ENCODE results near the gene FES. TPM values are rescaled to one million over a fixed set of nuclear protein-coding genes. Genes with fewer than 3 reads are reported as not detected.
A peak's percentile ranks its signal among the peaks of the same experiment; 100 is the strongest.

FES gene
- total and polyA plus RNA-seq, 2 of the 13 experiments (the other 11 are each of a cell fraction or from before 2014, with no cell fraction given) = 4.0 to 9.5 TPM

DNA sequence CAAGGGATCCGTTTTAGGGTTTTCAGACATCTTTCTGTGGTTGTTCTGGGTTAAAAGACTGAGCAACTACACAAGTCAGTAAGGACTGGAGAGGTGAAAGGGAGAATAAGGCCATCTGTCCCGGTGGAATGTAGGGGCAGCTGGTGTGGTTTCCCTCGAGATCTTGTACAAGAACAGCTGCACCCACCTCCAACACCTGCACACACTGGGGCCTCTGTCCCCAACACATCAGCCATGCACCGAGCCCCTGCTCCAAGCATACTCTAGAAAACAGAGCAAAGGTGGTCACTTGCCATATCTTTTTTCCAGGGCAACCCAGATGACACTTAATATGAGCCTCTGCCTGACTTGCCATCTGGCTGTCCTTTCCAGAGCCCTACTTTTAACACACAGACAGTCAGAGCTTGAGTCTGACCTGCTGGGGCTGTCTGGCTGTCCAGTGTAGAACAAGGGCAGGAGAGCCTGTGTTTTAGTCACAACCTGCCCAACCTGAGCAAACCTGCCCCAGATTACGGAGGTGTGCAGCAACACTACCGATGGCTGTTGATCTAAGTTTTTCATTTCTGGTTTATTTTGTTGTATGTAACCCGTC is 31.0 kb downstream of the FES start (continued):
- TF ChIP-seq, protein P1, sequence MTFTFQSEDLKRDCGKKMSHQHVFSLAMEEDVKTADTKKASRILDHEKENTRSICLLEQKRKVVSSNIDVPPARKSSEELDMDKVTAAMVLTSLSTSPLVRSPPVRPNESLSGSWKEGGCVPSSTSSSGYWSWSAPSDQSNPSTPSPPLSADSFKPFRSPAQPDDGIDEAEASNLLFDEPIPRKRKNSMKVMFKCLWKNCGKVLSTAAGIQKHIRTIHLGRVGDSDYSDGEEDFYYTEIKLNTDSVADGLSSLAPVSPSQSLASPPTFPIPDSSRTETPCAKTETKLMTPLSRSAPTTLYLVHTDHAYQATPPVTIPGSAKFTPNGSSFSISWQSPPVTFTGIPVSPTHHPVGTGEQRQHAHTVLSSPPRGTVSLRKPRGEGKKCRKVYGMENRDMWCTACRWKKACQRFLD (CRISPR knock-in tag; IDR thresholded peaks at IDR 0.05; ENCODE audit: borderline replicate concordance) = no peak
- TF ChIP-seq KLF16 (CRISPR knock-in tag; IDR thresholded peaks at IDR 0.05) = no peak
- TF ChIP-seq FOXO1 (CRISPR knock-in tag; IDR thresholded peaks at IDR 0.05) = no peak
- no peak for TF ChIP-seq IRX3 (CRISPR knock-in tag; IDR thresholded peaks at IDR 0.05; ENCODE audit: borderline replicate concordance, low read depth)

DNA sequence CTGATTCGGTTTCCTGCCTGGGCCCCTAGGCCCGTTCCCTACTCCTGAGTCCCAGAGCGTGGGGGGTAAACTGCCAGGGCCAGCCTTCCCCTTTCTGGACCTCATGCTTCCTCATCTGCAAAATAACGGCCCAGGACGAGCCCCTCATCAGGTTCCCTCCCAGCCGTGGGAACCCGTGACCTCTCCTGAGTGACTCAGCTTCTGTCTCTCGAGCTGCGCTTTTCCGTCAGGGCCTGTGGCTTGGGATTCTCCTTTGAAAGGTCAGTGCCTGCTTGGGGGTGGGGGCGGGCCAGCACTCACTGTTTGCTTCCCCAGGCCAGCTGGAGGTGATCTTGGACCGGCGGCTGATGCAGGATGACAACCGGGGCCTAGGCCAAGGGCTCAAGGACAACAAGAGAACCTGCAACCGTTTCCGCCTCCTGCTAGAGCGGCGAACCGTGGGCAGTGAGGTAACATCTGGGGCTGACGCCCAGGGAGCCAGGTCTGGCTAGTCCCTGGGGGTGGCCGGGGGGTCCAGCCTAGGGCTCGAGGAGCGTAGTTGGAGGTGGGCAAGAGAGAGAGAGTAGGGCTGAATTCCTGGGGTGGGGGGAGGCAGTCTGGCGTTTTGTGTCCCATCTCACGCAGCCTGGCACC is 31.6 kb downstream of the FES start:
- Histone ChIP-seq H2AFZ (ENCODE audit: low read length) (no peak overlapping the region), H3K79me2 (ENCODE audit: insufficient read depth, low read length) (no peaks in the 10 kb centered on the region), H3K4me3 (replicated peaks in 1 of 3; ENCODE audit: insufficient read depth in 1 of 3, low read depth in 2 of 3, low read length in 3 of 3) (no peak overlapping the region), H3K36me3 (replicated peaks in 1 of 2; ENCODE audit: control insufficient read depth in 1 of 2, insufficient read depth in 2 of 2, low read length in 2 of 2) (peaks cover 38 to 82% of the 10 kb centered on the region in 2 experiments; a peak in 4 of 5 replicates), H3K4me1 (ENCODE audit: insufficient read depth, low read length) (no peaks in the 10 kb centered on the region), H3K9me3 (ENCODE audit: low read length) (no peaks in the 10 kb centered on the region), H3K27ac (ENCODE audit: extremely low read length, insufficient read depth, low read length) (no peak overlapping the region), H3K4me2 (ENCODE audit: low read depth, low read length) (no peak overlapping the region), H3K27me3 (ENCODE audit: control insufficient read depth in 1 of 2, insufficient read depth in 2 of 2, low read length in 2 of 2) (no peaks in the 10 kb centered on the region), H4K20me1 (ENCODE audit: insufficient read depth, low read length) (no peaks in the 10 kb centered on the region), H3K9ac (ENCODE audit: insufficient read depth, low read depth, low read length) (no peak overlapping the region)
- 92% methylated on average over 20 of the region's 25 CpGs for WGBS (ENCODE audit: low lambda C conversion rate)
- in situ Hi-C loops (cut with HindIII; ENCODE audit: extremely low pct_ligation_motif_present, low pct_unique_long_range_greater_than_20kb) (no loop called here), intact Hi-C loops (cut with micrococcal nuclease; ENCODE audit: unreplicated experiment) (no loop called here)
- DNase-seq (ENCODE audit: low spot score) (no peak), ATAC-seq (peak; percentile 41), FAIRE-seq (no peak)
- BruUV-seq (replicated peaks) = no TSS peak
- TF ChIP-seq, protein P2, sequence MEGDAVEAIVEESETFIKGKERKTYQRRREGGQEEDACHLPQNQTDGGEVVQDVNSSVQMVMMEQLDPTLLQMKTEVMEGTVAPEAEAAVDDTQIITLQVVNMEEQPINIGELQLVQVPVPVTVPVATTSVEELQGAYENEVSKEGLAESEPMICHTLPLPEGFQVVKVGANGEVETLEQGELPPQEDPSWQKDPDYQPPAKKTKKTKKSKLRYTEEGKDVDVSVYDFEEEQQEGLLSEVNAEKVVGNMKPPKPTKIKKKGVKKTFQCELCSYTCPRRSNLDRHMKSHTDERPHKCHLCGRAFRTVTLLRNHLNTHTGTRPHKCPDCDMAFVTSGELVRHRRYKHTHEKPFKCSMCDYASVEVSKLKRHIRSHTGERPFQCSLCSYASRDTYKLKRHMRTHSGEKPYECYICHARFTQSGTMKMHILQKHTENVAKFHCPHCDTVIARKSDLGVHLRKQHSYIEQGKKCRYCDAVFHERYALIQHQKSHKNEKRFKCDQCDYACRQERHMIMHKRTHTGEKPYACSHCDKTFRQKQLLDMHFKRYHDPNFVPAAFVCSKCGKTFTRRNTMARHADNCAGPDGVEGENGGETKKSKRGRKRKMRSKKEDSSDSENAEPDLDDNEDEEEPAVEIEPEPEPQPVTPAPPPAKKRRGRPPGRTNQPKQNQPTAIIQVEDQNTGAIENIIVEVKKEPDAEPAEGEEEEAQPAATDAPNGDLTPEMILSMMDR (CRISPR knock-in tag; IDR thresholded peaks at IDR 0.05) = peak; percentile 11; the same call in 1 of the 2 replicates
- TF ChIP-seq, protein P3, sequence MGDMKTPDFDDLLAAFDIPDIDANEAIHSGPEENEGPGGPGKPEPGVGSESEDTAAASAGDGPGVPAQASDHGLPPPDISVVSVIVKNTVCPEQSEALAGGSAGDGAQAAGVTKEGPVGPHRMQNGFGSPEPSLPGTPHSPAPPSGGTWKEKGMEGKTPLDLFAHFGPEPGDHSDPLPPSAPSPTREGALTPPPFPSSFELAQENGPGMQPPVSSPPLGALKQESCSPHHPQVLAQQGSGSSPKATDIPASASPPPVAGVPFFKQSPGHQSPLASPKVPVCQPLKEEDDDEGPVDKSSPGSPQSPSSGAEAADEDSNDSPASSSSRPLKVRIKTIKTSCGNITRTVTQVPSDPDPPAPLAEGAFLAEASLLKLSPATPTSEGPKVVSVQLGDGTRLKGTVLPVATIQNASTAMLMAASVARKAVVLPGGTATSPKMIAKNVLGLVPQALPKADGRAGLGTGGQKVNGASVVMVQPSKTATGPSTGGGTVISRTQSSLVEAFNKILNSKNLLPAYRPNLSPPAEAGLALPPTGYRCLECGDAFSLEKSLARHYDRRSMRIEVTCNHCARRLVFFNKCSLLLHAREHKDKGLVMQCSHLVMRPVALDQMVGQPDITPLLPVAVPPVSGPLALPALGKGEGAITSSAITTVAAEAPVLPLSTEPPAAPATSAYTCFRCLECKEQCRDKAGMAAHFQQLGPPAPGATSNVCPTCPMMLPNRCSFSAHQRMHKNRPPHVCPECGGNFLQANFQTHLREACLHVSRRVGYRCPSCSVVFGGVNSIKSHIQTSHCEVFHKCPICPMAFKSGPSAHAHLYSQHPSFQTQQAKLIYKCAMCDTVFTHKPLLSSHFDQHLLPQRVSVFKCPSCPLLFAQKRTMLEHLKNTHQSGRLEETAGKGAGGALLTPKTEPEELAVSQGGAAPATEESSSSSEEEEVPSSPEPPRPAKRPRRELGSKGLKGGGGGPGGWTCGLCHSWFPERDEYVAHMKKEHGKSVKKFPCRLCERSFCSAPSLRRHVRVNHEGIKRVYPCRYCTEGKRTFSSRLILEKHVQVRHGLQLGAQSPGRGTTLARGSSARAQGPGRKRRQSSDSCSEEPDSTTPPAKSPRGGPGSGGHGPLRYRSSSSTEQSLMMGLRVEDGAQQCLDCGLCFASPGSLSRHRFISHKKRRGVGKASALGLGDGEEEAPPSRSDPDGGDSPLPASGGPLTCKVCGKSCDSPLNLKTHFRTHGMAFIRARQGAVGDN (CRISPR knock-in tag; IDR thresholded peaks at IDR 0.05) = peak; percentile 45
- TF ChIP-seq FOXO1 (CRISPR knock-in tag; IDR thresholded peaks at IDR 0.05) = no peak
- CTCF ChIA-PET (ENCODE audit: low intra/inter-chr PET ratio, low total read pairs) = no interaction called here
- POLR2A ChIA-PET = no interaction called here

Data from HepG2 (cell line).